Glutamatergic neuron (in vitro differentiated cells): ENCODE measurements around the gene MACROD2. TPM values are rescaled to one million over a fixed set of nuclear protein-coding genes. Genes with fewer than 3 reads are reported as not detected.

Experiments
- DNase-seq: peaks from one replicate; pipeline ENCODE4 v3.0.0; 2022
- H3K27ac Mint-ChIP-seq: one replicate; pipeline ENCODE4 v1.8.0; 2020; ENCODE audit warnings: mild to moderate bottlenecking, mixed read lengths, inconsistent platforms; ENCODE audit not compliant: unreplicated experiment
- H3K27me3 Mint-ChIP-seq: one replicate; pipeline ENCODE4 v1.8.0; 2020; ENCODE audit warnings: mild to moderate bottlenecking, moderate library complexity, mixed read lengths, inconsistent platforms; ENCODE audit not compliant: unreplicated experiment
- H3K36me3 Mint-ChIP-seq: one replicate; pipeline ENCODE4 v1.8.0; 2020; ENCODE audit warnings: mild to moderate bottlenecking, mixed read lengths, inconsistent platforms; ENCODE audit not compliant: unreplicated experiment
- H3K4me1 Mint-ChIP-seq: one replicate; pipeline ENCODE4 v1.8.0; 2020; ENCODE audit warnings: mild to moderate bottlenecking, low read depth, mixed read lengths, inconsistent platforms; ENCODE audit not compliant: unreplicated experiment
- H3K4me3 Mint-ChIP-seq: one replicate; pipeline ENCODE4 v1.8.0; 2020; ENCODE audit warnings: mild to moderate bottlenecking, mixed read lengths, inconsistent platforms; ENCODE audit not compliant: unreplicated experiment
- H3K9me3 Mint-ChIP-seq: one replicate; pipeline ENCODE4 v1.8.0; 2020; ENCODE audit warnings: mild to moderate bottlenecking, moderate library complexity, mixed read lengths, inconsistent platforms; ENCODE audit not compliant: unreplicated experiment
- total RNA-seq: library from RNA; stranded (reverse); fragmentation: NEBNext Ultra II Directional; extraction: Animal tissue kit (Norgen Biotek cat#: 25700); gene quantifications from one replicate; pipeline ENCODE4 v1.2.1, GENCODE V29; 2021; ENCODE audit not compliant: unreplicated experiment
- TF ChIP-seq, protein P1 (sequence below): fragments of 200-600 bp; sonication (generic); IDR thresholded peaks from one replicate; pipeline ENCODE4 v1.5.0; 2021; ENCODE audit not compliant: partially characterized antibody, unreplicated experiment

MACROD2 gene
- total RNA-seq, 1 donor from 2014 or later, result 8.7 TPM

DNA sequence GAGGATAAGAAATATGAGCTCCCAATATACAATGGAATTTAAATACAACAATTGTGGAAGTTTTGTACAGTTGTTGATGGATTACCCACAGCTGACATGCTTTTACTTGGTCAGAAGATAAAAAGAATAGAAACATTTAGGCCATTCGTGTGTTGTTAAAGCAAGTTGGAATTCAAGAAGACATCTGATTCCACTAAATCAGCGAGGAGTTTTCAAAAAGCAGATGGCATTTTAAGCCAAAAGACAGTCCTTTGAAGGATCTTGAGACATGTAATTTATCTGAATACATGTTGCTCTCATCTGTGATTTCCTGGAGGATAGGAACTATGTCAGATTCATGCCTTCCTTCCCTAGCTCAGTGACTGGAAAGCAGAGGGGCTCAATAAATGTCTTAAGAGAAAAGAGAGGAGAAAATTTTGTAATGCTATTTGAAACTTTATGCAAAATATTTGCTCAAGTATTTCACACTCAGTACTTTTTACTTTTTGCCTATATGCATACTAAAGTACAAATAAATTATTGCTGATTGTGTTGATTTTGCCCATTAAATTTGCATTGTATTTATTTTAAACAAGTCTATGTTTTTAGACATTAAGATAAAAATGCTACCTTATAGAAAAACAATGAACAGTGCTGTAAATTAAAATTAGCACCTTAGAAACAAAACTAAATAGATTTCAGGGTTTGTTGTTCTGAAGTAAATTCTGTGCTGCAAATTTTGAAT is 1075.9 kb downstream of the MACROD2 start:
- H3K27ac Mint-ChIP-seq, result no peak overlapping the region
- H3K36me3 Mint-ChIP-seq, result peaks cover 7% of the 10 kb centered on the region

DNA sequence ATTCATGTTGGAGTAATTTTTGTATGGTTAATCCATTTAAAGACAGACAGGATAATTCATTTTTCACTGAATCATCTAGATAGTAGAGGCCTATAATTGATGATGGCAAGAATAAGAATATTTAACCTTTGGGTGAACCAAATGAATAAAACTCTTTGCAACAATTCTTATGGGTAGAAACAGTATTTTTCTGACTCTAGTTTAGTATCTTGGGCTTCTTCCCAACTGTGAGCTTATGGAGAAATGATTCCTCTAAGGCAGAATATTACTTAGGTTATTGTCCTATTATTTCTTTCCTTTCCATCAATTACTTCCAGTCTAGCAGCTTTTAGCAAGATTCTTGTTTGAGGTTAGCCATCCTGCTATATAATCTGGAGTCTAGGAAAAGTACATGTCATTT is 1077.0 kb downstream of the MACROD2 start:
- Mint-ChIP-seq H3K27ac (no peak overlapping the region), H3K4me1 (no peaks in the 10 kb centered on the region), H3K9me3 (no peaks in the 10 kb centered on the region), H3K27me3 (peaks cover 2% of the 10 kb centered on the region), H3K4me3 (no peak overlapping the region), H3K36me3 (peaks cover 7% of the 10 kb centered on the region)
- TF ChIP-seq, protein P1, sequence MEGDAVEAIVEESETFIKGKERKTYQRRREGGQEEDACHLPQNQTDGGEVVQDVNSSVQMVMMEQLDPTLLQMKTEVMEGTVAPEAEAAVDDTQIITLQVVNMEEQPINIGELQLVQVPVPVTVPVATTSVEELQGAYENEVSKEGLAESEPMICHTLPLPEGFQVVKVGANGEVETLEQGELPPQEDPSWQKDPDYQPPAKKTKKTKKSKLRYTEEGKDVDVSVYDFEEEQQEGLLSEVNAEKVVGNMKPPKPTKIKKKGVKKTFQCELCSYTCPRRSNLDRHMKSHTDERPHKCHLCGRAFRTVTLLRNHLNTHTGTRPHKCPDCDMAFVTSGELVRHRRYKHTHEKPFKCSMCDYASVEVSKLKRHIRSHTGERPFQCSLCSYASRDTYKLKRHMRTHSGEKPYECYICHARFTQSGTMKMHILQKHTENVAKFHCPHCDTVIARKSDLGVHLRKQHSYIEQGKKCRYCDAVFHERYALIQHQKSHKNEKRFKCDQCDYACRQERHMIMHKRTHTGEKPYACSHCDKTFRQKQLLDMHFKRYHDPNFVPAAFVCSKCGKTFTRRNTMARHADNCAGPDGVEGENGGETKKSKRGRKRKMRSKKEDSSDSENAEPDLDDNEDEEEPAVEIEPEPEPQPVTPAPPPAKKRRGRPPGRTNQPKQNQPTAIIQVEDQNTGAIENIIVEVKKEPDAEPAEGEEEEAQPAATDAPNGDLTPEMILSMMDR, result no peak
- DNase-seq, result no peak

More for the DNA sequence above, 1075.9 kb downstream of the MACROD2 start:
- no peaks in the 10 kb centered on the region for H3K4me1 Mint-ChIP-seq
- DNase-seq, result no peak
- H3K9me3 Mint-ChIP-seq, result no peaks in the 10 kb centered on the region
- peaks cover 2% of the 10 kb centered on the region for H3K27me3 Mint-ChIP-seq
- H3K4me3 Mint-ChIP-seq, result no peak overlapping the region
- TF ChIP-seq, protein P1, result no peak

DNA sequence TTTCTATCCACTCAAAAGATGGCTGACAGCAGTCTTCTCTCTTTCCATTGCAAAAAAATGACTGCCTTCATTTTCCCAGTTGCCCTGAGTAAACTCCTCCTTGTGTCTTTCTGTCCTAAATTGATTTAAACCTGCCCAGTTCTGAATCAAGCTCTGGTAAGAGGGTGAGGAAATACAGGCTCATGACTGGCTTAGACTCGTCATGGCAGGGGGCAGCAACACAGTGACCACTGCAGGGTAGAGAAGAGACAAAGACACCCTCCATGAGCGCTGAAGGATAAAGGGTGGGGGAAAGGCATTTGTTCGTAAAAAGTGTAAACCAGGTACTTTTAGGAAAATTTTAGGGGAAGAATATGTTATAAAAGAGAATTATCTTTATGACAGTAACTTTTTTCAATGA is 1080.3 kb downstream of the MACROD2 start:
- Mint-ChIP-seq H3K4me3 (no peak overlapping the region), H3K27me3 (no peaks in the 10 kb centered on the region), H3K9me3 (no peaks in the 10 kb centered on the region), H3K36me3 (no peaks in the 10 kb centered on the region), H3K27ac (no peak overlapping the region), H3K4me1 (no peaks in the 10 kb centered on the region)
- TF ChIP-seq, protein P1, result no peak
- no peak for DNase-seq

DNA sequence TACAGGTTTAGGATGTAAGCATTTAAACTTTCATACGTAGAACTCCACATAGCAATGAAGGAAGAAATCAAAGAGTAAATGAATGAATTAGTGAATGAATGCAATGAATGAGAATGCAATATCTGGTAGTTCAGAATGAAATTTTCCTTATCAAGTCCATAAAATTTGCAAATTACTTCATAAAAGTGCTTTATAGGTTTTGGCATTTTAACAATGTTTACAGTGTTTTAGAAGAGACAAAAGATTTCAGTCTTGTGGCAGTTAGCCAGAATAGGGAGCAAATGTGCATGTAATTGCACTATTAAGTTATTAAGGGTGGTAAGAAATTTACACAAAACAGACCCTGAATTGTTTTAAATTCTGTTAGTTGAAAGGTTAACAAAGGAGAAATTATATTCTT is 1081.5 kb downstream of the MACROD2 start:
- DNase-seq, result no peak
- H3K27ac Mint-ChIP-seq, result no peak overlapping the region
- H3K27me3 Mint-ChIP-seq, result no peaks in the 10 kb centered on the region
- H3K4me1 Mint-ChIP-seq, result no peaks in the 10 kb centered on the region
- H3K9me3 Mint-ChIP-seq, result no peaks in the 10 kb centered on the region
- H3K36me3 Mint-ChIP-seq, result no peaks in the 10 kb centered on the region
- no peak overlapping the region for H3K4me3 Mint-ChIP-seq
- TF ChIP-seq, protein P1, result no peak

DNA sequence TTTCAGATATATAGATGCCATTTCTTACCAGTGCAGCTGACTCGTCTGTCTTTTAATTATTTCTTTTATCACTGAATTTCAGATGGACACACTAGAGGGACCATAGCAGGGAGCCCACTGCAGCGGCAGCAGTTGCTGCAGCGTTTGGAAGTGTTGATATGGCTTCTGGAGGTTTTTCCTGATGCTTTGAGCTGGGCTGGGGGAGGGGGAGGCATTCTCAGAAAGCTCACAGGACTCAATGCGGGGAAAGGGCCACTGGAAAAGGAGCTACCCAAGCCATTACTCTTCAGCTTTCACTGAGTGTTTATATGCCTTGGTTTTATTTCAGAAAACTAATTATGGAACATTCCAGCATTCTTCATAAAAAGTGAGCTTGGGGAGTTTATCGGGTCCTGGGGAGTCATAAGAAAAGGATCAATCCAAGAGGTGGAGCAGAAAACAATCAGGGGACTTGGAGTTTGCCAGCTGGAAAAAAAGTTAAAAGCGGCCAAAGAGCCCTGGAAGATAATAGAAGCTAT is 1082.5 kb downstream of the MACROD2 start:
- DNase-seq, result no peak
- H3K27me3 Mint-ChIP-seq, result no peaks in the 10 kb centered on the region
- no peak overlapping the region for H3K27ac Mint-ChIP-seq
- TF ChIP-seq, protein P1, result no peak
- no peaks in the 10 kb centered on the region for H3K4me1 Mint-ChIP-seq
- no peaks in the 10 kb centered on the region for H3K9me3 Mint-ChIP-seq
- no peak overlapping the region for H3K4me3 Mint-ChIP-seq
- H3K36me3 Mint-ChIP-seq, result no peaks in the 10 kb centered on the region
